ENCODE measurements around the gene ADAMTSL3.

GRCh38 chr15:84006421-84006820 is 352.5 kb downstream of the ADAMTSL3 start:
- TF ChIP-seq CTCF (conservative IDR thresholded peaks at IDR 0.05 in 1 of 2, IDR thresholded peaks at IDR 0.05 in 1 of 2; ENCODE audit: low read depth in 1 of 2, low read length in 2 of 2) (no peak), EZH2 (IDR thresholded peaks at IDR 0.05; ENCODE audit: low read length, missing control alignments) (no peak)
